Neuron (in vitro differentiated cells): ENCODE results near the gene SERPINA6.

Experiments used
- H2AFZ ChIP-seq: one replicate; pipeline ENCODE4 v1.6.1; 2013; ENCODE audit warnings: low read depth, mild to moderate bottlenecking, inconsistent platforms, low read length, moderate library complexity
- H3K27me3 ChIP-seq: one replicate; pipeline ENCODE4 v1.6.1; 2013; ENCODE audit warnings: low read length; ENCODE audit not compliant: insufficient read depth
- H3K36me3 ChIP-seq: one replicate; pipeline ENCODE4 v1.6.1; 2013; ENCODE audit warnings: low read length; ENCODE audit not compliant: insufficient read depth
- H3K4me1 ChIP-seq: one replicate; pipeline ENCODE4 v1.6.1; 2013; ENCODE audit warnings: low read length; ENCODE audit not compliant: insufficient read depth
- H3K4me3 ChIP-seq: 2 replicates; pipeline ENCODE4 v1.5.1; 2013; ENCODE audit warnings: mild to moderate bottlenecking, low read length, moderate library complexity
- H3K9me3 ChIP-seq: one replicate; pipeline ENCODE4 v1.6.1; 2013; ENCODE audit warnings: low read length

The SERPINA6 gene

DNA sequence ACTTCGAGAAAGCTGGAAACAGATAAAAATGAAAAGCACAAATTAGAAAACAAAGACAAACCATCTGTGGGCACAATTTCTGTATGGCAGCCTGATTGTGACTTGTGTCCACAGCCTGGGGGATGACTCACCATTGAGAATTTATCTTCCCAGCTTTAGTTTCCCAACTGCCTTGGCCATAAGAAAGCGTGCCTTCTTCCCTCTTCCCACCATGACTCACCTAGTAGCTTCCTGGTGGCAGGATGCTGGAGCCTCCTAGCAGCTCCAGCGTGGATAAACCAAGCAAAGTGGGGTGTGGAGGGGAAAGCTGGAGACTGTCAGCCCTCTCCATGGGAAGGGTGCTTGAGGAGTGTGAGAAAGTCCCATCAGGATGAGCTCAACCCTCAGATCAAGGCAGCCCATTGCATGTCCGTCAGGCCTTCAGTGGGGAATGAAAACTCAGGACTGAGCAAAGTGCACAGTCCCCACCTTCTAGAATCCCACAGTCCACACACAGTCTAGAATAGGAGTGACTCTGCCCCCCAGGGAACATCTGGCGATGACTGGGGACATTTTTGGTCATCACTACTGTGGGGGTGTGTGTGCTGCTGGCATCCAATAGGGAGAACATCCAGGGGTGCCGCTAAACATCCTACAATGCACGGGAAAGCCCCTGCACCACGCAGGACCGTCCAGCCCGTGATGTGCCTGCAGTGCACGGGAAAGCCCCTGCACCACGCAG lies 22.4 kb upstream of the SERPINA6 start:
- Histone ChIP-seq H3K27me3 (no peaks in the 10 kb centered on the region), H3K9me3 (no peaks in the 10 kb centered on the region), H3K36me3 (no peaks in the 10 kb centered on the region), H3K4me1 (no peaks in the 10 kb centered on the region), H2AFZ (no peak overlapping the region), H3K4me3 (no peak overlapping the region)

DNA sequence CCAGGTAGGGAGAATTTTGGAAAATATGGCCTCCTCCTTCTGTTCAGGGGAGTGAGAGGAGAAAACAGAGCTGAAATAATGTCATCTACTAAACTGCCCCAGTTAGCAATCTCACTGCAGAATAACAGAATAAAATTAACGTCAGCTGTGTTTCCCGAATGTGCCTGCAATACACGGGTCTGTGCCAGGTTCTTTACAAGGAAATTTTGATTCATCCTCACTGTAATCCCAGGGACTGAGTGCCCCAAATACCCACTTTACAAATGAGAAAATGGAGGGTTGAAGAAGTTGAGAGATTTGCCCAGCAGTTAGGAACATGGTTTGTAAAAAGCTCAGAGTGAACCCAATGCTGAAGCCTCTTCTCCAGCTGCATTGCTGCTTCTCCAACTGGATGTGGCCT lies 21.3 kb upstream of the SERPINA6 start:
- no peaks in the 10 kb centered on the region for H3K4me1 ChIP-seq
- no peaks in the 10 kb centered on the region for H3K9me3 ChIP-seq
- no peak overlapping the region for H3K4me3 ChIP-seq
- no peaks in the 10 kb centered on the region for H3K27me3 ChIP-seq
- H2AFZ ChIP-seq, result no peak overlapping the region
- H3K36me3 ChIP-seq, result no peaks in the 10 kb centered on the region

DNA sequence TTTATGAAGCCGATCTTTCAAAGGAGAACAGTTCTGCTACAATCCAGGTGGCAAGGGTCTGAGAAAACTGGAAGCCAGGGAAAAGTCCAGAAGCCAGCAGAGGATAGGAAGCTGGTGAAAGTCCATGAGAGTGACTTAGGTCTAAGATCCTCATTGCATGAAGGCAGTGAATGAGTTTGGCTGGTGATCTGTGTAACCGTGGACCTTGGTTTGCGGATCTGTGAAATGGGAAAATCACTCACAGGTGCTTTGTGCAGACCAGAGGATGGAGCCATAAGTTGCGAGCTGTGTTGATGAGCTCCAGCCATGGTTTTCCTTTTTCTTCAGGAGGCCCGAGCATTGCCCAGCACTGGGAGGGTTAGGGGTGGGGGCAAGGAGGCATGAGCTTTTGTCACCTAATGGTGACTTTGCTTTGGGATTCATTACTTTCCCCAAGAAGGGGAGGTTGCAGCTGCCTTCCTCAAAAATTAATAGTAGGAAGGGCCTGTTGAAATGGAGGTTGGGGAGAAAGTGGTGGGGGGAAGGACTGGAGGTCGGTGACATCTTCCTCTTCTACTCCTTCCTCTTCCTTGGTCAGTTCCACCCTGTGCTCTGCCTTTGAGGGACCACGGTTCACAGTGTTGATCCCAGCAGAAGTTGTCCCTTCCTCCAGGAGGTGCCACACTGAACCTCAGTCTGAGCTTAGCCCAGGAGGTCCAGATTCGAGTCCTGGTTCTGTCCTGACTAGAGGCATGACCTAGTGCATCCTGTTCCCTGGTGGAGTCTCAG lies 20.3 kb upstream of the SERPINA6 start:
- H3K36me3 ChIP-seq, result no peaks in the 10 kb centered on the region
- no peak overlapping the region for H3K4me3 ChIP-seq
- no peaks in the 10 kb centered on the region for H3K9me3 ChIP-seq
- H3K4me1 ChIP-seq, result no peaks in the 10 kb centered on the region
- no peaks in the 10 kb centered on the region for H3K27me3 ChIP-seq
- no peak overlapping the region for H2AFZ ChIP-seq

DNA sequence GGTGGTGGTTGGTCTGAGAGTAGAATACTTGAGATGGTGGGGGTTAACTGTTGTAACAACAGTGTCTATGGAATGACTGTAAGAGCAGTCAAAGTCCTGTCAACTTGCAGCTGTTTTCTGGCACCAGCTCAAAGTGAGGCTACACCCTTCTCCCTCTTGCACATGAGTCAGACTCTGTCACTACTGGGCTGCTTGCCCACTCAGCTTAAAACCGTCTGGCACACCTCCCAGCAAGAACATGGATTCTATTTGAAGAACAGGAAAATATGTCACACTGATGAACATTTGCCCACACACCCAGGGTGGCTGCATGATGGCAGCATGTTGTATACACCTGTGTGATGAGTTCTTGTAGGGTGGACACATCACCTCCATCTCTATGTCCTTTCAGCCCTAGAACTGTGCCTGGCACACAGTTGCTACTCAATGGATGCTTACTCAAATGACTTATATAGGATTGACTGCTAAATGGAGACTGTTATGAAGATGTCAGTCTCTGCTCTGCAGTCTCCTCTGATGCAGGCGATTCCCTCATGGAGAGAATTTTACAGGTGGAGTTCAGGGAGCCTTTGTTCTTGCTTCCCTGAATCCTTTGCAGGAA lies 19.3 kb upstream of the SERPINA6 start:
- H3K27me3 ChIP-seq, result no peaks in the 10 kb centered on the region
- H3K36me3 ChIP-seq, result no peaks in the 10 kb centered on the region
- H3K4me3 ChIP-seq, result no peak overlapping the region

DNA sequence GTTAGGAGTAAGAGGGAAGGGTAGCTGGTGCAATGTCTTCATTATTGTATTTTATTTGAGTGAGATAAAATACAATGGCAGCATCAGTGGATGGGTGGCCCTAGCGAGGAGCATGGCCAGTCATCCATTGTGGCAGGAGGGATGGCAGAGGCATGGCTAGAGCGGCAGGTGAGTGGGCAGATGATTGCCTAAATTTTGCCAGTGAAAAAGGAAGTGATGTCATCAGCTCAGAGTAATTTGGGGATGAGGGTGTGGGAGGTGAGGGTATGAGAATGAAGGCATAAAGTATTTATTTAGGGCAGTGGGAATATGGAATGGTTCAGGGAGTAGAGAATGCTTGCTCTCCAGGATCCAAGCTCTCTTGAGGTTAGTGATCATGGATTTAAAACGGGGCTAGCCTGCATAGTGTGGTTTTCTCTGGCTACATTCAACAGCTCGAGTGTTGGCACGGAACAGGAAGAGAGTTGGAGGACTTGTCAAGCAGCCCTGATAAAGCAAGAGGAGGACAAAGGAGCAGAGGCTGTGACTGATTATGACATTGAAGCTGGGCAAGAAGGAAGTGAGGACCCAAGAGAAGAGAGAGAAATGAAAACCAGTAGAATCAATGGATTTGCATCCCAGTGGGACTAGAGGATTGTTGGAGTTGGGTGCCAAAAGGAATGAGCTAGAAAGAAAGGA lies 18.7 kb upstream of the SERPINA6 start:
- Histone ChIP-seq H3K9me3 (no peaks in the 10 kb centered on the region), H3K36me3 (no peaks in the 10 kb centered on the region), H3K27me3 (no peaks in the 10 kb centered on the region), H3K4me1 (no peaks in the 10 kb centered on the region), H3K4me3 (no peak overlapping the region), H2AFZ (no peak overlapping the region)

More for the DNA sequence above, 19.3 kb upstream of the SERPINA6 start:
- H3K4me1 ChIP-seq, result no peaks in the 10 kb centered on the region
- H2AFZ ChIP-seq, result no peak overlapping the region
- H3K9me3 ChIP-seq, result no peaks in the 10 kb centered on the region

DNA sequence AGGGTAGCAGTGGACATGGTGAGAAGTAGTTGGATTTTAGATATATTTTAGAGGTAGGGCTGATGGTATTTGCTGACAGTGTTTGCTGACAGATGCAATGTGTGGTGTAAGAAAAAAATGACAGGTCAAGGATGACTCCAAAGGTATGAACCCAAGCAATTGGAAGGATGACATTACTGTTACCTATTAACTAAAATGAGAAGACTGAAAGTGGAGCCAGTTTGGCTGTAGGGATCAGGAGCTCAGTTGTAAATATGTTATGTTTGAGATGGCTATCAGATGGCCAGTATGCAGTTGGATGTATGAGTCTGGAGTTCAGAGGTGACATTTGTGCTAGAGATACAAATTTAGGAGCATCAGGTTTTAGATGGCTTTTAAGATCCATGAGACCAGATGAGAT lies 17.4 kb upstream of the SERPINA6 start:
- Histone ChIP-seq H3K27me3 (no peaks in the 10 kb centered on the region), H3K4me3 (no peak overlapping the region), H3K9me3 (no peaks in the 10 kb centered on the region), H2AFZ (no peak overlapping the region), H3K36me3 (no peaks in the 10 kb centered on the region), H3K4me1 (no peaks in the 10 kb centered on the region)

DNA sequence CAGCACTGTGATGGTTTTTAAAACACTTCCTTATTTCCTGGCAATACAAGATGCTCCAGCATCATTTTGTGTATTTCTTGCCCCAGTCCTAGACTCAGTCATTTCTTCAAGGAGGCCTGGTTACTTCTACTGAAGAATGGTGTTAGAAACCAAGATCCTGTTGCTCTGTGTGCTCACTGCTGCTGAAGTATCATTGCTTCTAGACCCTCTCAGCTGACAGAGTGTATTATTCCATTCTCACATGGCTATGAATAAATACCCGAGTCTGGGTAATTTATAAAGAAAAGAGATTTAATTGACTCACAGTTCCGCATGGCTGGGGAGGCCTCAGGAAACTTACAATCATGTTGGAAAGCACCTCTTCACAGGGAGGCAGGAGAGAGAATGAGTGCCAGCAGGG lies 14.9 kb upstream of the SERPINA6 start:
- Histone ChIP-seq H3K27me3 (no peaks in the 10 kb centered on the region), H3K4me1 (no peaks in the 10 kb centered on the region), H3K4me3 (no peak overlapping the region)

DNA sequence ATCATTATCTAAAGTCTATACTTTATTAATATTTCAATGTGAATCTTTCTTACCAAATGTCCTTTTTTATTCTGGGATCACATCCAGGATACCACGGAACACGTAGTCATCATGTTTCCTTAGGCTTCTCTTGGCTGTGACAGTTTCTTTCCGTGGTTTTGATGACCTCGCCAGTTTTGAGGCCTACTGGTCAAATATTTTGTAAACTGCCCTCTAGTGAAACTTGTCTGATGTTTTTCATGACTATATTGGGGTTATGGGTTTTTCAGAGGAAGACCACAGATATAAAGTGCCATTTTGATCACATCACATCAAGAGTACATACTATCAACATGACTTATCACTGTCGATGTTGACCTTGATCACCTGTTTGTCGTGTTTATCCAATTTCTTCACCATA lies 14.1 kb upstream of the SERPINA6 start:
- Histone ChIP-seq H3K4me3 (no peak overlapping the region), H2AFZ (no peak overlapping the region), H3K9me3 (no peaks in the 10 kb centered on the region), H3K36me3 (no peaks in the 10 kb centered on the region), H3K4me1 (no peaks in the 10 kb centered on the region), H3K27me3 (no peaks in the 10 kb centered on the region)

More for the DNA sequence above, 14.9 kb upstream of the SERPINA6 start:
- H3K36me3 ChIP-seq, result no peaks in the 10 kb centered on the region
- H3K9me3 ChIP-seq, result no peaks in the 10 kb centered on the region
- H2AFZ ChIP-seq, result no peak overlapping the region

DNA sequence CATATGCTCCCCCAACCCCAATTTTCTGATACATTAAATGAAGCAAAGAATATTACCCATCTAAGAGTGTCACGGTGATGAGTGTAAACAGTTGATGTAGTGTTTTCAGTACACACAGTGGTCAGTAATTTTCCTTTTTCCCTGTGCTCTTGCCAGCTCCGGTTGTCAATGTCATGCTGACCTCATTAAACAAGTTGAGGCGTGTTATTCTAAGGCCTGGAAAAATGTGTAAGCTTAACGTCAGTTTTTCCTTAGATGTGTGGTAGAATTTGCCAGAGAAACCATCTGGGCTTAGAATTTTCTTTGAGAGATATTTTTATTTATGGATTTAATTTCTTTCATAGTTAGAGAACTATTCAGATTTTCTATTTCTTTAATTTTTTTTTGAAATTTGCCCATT lies 11.7 kb upstream of the SERPINA6 start:
- Histone ChIP-seq H2AFZ (no peak overlapping the region), H3K27me3 (no peaks in the 10 kb centered on the region), H3K9me3 (no peaks in the 10 kb centered on the region), H3K4me3 (no peak overlapping the region), H3K36me3 (no peaks in the 10 kb centered on the region), H3K4me1 (no peaks in the 10 kb centered on the region)

DNA sequence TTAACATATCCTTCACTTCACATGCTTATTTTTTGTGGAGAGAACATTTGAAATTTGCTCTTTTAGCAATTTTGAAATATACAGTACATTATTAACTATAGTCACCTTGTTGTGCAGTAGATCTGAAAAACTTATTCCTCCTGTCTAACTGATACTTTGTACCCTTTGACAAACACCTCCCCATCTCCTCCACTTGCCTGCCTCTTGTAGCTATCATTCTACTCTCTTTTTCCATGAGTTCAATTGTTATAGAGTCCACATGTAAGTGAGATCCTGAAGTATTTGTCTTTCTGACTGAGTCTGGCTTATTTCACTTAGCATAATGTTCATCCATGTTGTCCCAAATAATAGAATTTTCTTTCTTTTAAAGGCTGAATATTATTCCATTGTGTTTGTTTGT lies 9.5 kb upstream of the SERPINA6 start:
- Histone ChIP-seq H3K4me3 (no peak overlapping the region), H2AFZ (no peak overlapping the region), H3K36me3 (no peaks in the 10 kb centered on the region), H3K27me3 (no peaks in the 10 kb centered on the region), H3K4me1 (no peaks in the 10 kb centered on the region), H3K9me3 (no peaks in the 10 kb centered on the region)

DNA sequence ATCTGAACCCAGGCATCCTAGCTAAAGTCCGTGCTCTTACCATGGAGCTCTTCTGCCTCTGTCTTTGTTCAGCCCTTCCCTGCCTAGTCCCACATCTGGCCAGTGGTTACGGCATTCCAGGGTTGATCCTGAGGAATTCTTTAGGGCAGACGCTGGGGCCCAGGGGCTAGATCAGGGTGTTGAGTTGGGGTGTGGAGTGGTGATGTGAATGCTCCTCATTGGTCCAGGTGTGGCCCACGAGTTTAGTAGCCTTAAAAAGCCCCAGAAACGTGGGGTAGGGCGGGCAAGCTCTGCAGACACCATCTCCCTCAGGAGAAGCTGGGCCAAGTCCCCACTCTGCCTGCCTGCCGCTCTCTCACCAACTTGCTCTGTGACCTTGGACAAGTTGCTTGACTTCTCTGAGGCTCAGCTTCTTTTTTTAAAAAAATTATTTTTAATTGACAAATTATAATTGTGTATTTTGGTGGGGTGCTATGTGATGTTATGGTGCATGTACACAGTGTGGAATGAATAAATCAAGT lies 9.0 kb upstream of the SERPINA6 start:
- Histone ChIP-seq H2AFZ (no peak overlapping the region), H3K4me1 (no peaks in the 10 kb centered on the region), H3K4me3 (no peak overlapping the region), H3K9me3 (no peaks in the 10 kb centered on the region), H3K27me3 (no peaks in the 10 kb centered on the region), H3K36me3 (no peaks in the 10 kb centered on the region)

DNA sequence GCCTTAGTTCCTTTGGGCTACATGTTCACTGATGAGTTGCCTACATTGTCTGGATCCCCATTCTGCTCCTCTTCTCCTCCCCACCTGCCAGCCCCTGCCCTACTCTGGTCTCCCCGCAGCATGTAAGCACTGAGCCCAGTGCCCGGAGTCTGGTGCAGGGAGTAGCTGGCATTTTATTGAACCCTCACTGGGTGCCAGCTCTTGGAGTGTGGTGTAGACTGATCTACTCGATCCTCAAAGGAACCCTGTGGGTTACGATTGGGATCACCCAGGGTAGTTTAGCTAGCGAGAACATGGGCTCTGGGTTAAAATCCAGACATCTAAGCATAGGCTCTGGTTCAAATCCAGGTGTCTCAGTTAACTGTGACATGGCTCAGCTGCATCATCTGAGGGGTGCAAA lies 8.3 kb upstream of the SERPINA6 start:
- no peaks in the 10 kb centered on the region for H3K27me3 ChIP-seq
- no peaks in the 10 kb centered on the region for H3K36me3 ChIP-seq
- no peaks in the 10 kb centered on the region for H3K9me3 ChIP-seq
- no peak overlapping the region for H3K4me3 ChIP-seq
- H3K4me1 ChIP-seq, result no peaks in the 10 kb centered on the region
- H2AFZ ChIP-seq, result no peak overlapping the region

DNA sequence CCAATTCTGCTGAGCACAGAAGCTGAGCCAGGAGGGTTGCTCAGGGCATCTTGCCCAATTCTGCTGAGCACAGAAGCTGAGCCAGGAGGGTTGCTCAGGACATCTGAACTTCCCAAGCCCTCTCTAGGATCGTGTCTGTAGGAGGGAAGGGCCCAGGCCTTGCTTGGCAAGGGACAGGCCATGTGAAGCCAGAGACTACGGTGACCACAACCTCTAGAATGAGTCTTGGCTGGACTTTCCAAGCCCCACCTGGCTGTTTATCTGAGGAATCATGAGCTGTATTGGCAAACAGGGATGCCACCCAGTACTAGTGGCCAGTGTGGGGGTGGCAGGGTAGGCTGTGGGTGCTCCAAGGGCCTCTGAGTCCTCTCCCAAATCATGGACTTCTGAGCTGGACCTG lies 7.7 kb upstream of the SERPINA6 start:
- H3K9me3 ChIP-seq, result no peaks in the 10 kb centered on the region
- no peak overlapping the region for H2AFZ ChIP-seq
- no peaks in the 10 kb centered on the region for H3K27me3 ChIP-seq
- H3K36me3 ChIP-seq, result no peaks in the 10 kb centered on the region
- no peaks in the 10 kb centered on the region for H3K4me1 ChIP-seq
- no peak overlapping the region for H3K4me3 ChIP-seq
